Small intestine (tissue), 7 donors: ENCODE results near the gene DENND11. TPM values are rescaled to one million over a fixed set of nuclear protein-coding genes. Genes with fewer than 3 reads are reported as not detected.
A peak's percentile ranks its signal among the peaks of the same experiment; 100 is the strongest.

ENCODE experiments used
- DNase-seq, 2 donors: peaks; one replicate each; pipeline versions ENCODE4 v3.0.0 to v3.0.0-alpha.2; 2013
- FAIRE-seq: peaks from 2 replicates; lab custom pipeline; 2012; peaks lifted over from hg19 to GRCh38; lab: Jason Lieb, UNC
- H3K27ac ChIP-seq, 3 donors: one replicate each; pipeline ENCODE4 v1.5.1; 2013; ENCODE audit warnings: low read length in 2 of 3, mild to moderate bottlenecking in 2 of 3, control low read depth in 1 of 3, inconsistent platforms in 1 of 3, low read depth in 1 of 3, moderate library complexity in 1 of 3
- H3K27me3 ChIP-seq, 3 donors: one replicate each; pipeline ENCODE4 v1.6.1; 2013; ENCODE audit warnings: low read length in 3 of 3, inconsistent platforms in 1 of 3; ENCODE audit not compliant: control insufficient read depth in 3 of 3, insufficient read depth in 3 of 3
- H3K36me3 ChIP-seq, 3 donors: one replicate each; pipeline ENCODE4 v1.6.1; 2013; ENCODE audit warnings: low read length in 3 of 3, inconsistent platforms in 1 of 3, low read depth in 1 of 3, mild to moderate bottlenecking in 1 of 3, moderate library complexity in 1 of 3; ENCODE audit not compliant: control insufficient read depth in 3 of 3, insufficient read depth in 2 of 3
- H3K4me1 ChIP-seq, 3 donors: one replicate each; pipeline ENCODE4 v1.6.1; 2013; ENCODE audit warnings: low read length in 2 of 3, inconsistent platforms in 1 of 3, low read depth in 1 of 3, mild to moderate bottlenecking in 1 of 3, moderate library complexity in 1 of 3; ENCODE audit not compliant: control insufficient read depth in 3 of 3, insufficient read depth in 2 of 3
- H3K4me3 ChIP-seq, 3 donors: one replicate each; pipeline ENCODE4 v1.5.1; 2013; ENCODE audit warnings: low read length in 3 of 3, control low read depth in 1 of 3, inconsistent platforms in 1 of 3, low read depth in 1 of 3, mild to moderate bottlenecking in 1 of 3, moderate library complexity in 1 of 3
- H3K9me3 ChIP-seq, 2 donors: one replicate each; pipeline ENCODE4 v1.6.1; 2013; ENCODE audit warnings: low read depth in 1 of 2, low read length in 1 of 2; ENCODE audit not compliant: control insufficient read depth in 2 of 2, insufficient read depth in 1 of 2
- WGBS, 3 donors: extraction: QIAGEN DNeasy Blood & Tissue Kit; methylation state at CpG; one replicate each; pipeline ENCODE4 v1.1.7; 2013; 5-methylcytosine and 5-hydroxymethylcytosine counted together
- polyA plus RNA-seq, 4 donors: library from polyadenylated mRNA; stranded (reverse) in 3 of 4; unstranded in 1 of 4; fragments of 200-250 nt in 3 of 4; fragments of 120-200 nt in 1 of 4; gene quantifications; one replicate each; pipeline versions ENCODE4 v1.2.1 to v1.2.3, GENCODE V29; 2013
- donor health status: healthy with polysubstance abuse.
- donor health status: control.
- donor health status: control.
- donor health status: Bipolar disorder and iron deficiency.
- donor health status: healthy.

The DENND11 gene
- polyA plus RNA-seq, 4 donors: 3.8 to 54.6 (median 7.1) TPM

DNA sequence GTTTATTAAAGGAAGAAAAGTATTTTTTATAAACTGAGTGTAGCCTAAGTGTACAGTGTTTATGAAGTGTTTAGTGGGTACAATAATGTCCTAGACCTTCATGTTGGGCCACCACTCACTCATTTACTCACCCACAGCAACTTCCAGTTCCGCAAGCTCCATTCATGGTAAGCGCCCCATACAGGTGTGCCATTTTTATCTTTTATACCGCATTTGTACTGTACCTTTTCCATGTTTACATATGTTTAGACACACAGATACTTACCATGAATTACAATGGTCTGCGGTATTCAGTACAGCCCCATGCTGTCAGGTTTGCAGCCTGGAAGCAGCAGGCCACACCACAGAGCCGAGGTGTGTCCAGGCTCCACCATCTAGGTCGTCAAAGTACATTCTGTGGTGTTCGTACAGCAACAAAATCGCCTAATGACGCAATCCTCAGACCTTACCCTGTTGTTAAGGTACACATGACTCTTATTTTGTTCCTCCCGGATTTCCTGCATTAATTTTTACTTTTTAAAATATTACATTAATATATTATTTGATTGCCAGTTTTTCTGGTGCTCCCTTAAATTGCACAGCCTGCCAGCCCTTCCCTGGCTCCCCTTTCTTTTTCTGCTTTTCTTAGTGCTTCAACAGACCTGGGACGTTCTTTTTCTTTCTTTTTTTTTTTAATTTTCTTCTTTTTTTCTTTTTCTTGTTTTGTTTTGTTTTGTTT is 35.3 kb upstream of the DENND11 start:
- no peaks in the 10 kb centered on the region for H3K27me3 ChIP-seq
- peak overlapping the region; percentile 82 to 94 (median 91) for H3K27ac ChIP-seq
- FAIRE-seq (no peak), DNase-seq (peak; percentile 62 to 74)
- H3K4me1 ChIP-seq: peaks cover 0 to 7% (median 2%) of the 10 kb centered on the region in 3 donors
- peaks cover 2 to 6% (median 3%) of the 10 kb centered on the region in 3 donors for H3K36me3 ChIP-seq
- no peaks in the 10 kb centered on the region for H3K9me3 ChIP-seq
- peak overlapping the region; percentile 47 to 90 (median 89) for H3K4me3 ChIP-seq
- WGBS, 3 donors: 28 to 55% (median 35%) methylated on average over 11 of the region's 11 CpGs

DNA sequence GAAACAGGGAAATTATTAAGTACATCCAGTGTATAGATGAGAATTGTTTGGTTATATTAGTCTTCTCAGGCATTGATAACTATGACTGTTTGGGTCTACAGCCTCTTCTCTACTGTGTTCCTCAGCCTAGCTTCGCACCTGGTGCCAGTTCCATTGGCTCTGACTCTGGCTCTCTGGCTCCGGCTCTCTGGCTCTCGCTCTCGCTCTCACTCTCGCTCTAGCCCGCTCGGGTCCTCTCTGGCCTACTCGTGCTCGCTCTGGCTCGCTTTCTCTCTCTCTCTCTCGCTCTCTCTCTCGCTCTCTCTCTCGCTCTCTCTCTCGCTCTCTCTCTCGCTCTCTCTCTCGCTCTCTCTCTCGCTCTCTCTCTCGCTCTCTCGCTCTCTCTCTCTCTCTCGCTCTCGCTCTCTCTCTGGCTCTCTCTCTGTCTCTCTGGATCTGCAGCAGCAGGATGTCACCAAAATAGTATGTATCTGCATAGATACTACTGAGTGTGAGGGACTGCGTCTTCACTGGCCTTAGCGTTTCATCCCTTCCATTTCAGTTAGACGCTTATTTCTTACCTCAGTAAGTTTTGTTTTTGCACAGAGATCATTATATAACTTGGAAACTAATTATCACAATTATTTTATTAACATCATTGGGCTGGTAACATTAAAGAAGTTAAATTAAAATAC is 29.6 kb upstream of the DENND11 start:
- H3K4me1 ChIP-seq: no peaks in the 10 kb centered on the region
- 87 to 95% (median 87%) methylated on average over 24 of the region's 24 CpGs for WGBS, 3 donors
- no peaks in the 10 kb centered on the region for H3K36me3 ChIP-seq
- H3K9me3 ChIP-seq: no peaks in the 10 kb centered on the region
- no peak for FAIRE-seq
- H3K27me3 ChIP-seq: no peaks in the 10 kb centered on the region
- no peak for DNase-seq
- no peak overlapping the region for H3K27ac ChIP-seq
- no peak overlapping the region for H3K4me3 ChIP-seq

DNA sequence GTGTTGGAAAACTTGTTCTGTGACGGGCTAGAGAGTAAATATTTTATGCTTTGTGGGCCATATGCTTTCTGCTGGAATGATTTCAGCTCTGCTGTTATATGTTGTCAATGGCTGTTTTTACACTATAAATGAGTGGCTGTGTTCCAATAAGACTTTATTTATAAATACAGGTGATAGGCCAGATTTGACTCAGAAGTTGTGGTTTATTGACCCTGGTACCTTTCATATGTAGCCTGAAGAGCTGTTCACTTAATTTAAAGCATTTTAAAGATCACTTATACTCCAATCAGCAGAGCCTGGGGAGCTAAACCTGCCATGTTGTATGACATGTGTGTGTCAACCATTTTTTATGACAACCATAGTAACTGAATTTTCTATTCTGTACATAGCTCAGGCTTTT is 27.1 kb upstream of the DENND11 start:
- Histone ChIP-seq H3K9me3 (no peaks in the 10 kb centered on the region), H3K4me1 (no peaks in the 10 kb centered on the region), H3K27ac (no peak overlapping the region), H3K36me3 (peaks cover 0 to 2% (median 0%) of the 10 kb centered on the region in 3 donors), H3K4me3 (no peak overlapping the region), H3K27me3 (no peaks in the 10 kb centered on the region)
- FAIRE-seq: no peak
- no peak for DNase-seq
- 82 to 91% (median 82%) methylated on average over 1 of the region's 1 CpG for WGBS, 3 donors

DNA sequence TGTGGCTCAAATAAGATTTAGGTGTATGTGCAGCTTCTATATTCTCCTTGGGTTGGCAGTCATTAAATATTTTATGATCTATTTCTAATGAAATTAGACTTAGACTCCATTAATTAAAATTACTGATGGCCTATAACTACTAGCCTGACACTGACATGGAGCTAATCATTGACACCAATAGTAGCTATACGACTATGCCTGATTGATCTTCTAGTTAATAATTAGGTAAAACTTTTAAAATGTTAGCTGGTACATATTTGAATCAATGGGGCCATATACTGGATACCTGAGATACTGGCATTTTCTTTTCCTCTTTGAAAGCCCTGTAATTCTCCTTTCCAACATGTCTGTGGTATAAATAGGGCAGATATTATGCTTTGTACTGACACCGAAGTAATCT is 20.6 kb upstream of the DENND11 start:
- H3K36me3 ChIP-seq: peaks cover 0 to 2% (median 0%) of the 10 kb centered on the region in 3 donors
- FAIRE-seq: no peak

DNA sequence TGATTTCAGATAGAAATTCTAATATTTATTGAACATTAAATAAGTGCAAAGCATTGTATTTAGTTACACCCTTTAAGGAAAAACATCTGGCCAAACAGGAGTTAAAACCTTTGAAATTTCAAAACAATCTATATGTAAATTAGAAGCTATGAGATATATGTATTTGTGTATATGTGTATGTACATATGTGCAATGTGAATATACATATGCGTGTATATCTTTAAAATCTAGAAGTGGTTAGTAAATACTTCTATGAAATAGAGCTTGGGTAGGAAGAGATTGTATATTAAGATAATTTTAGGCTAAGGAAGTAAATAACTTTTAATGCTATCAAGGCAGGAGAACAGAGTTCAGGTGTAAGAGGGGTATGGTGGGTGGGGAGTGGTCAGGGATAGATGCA is 15.5 kb upstream of the DENND11 start:
- H3K4me1 ChIP-seq: peaks cover 0 to 31% (median 0%) of the 10 kb centered on the region in 3 donors
- H3K27me3 ChIP-seq: no peaks in the 10 kb centered on the region
- DNase-seq (no peak), FAIRE-seq (no peak)
- H3K4me3 ChIP-seq: no peak overlapping the region
- H3K9me3 ChIP-seq: no peaks in the 10 kb centered on the region
- H3K27ac ChIP-seq: no peak overlapping the region
- 93 to 100% (median 94%) methylated on average over 1 of the region's 1 CpG for WGBS, 3 donors
- no peaks in the 10 kb centered on the region for H3K36me3 ChIP-seq

More for the DNA sequence above, 20.6 kb upstream of the DENND11 start:
- Histone ChIP-seq H3K27ac (no peak overlapping the region), H3K9me3 (no peaks in the 10 kb centered on the region), H3K4me1 (peaks cover 0 to 4% (median 0%) of the 10 kb centered on the region in 3 donors), H3K27me3 (no peaks in the 10 kb centered on the region), H3K4me3 (no peak overlapping the region)
- DNase-seq: no peak
- 38 to 67% (median 62%) methylated on average over 2 of the region's 2 CpGs for WGBS, 3 donors

DNA sequence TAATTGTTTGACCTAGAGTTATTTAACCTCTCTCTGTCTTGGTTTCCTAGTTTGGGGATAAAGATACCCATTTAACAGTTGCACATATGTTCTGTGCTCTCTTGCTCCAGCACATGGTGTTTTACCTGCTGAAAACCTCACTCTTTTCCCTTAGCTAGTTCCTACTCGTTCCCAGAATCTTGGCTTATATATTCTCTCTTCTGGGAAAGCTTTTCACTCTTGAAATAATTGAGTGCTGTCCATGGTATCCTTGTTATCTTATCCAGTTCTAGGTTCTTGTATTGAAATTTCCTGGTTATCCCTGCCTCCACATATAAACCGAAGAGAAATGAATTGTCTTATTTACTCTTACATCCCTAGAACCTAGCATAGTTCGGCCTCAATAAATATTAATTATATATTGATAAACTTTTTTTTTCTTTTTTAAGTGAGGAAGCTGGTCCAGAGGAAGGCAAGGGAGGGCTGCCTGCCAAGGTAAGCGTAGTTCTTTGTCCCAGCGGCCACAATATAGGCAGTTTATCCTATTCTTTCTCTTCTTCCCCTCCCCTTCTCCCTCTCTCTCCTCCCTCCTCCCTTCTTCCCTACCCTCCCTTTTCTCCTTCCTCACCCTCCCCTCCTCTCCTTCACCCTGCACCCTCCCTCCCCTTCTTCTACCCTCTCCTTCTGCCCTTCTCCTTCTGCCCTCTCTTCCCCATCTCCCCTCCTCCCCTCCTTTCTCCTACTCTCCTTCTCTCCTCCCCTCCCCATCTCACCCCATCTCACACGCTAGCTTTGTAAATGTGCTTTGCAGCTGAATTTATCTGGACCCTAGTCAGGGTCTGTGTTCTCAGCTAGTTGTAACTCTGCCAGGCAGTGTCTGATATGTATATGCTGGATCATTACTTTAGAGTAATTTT is 14.1 kb upstream of the DENND11 start:
- FAIRE-seq: no peak

DNA sequence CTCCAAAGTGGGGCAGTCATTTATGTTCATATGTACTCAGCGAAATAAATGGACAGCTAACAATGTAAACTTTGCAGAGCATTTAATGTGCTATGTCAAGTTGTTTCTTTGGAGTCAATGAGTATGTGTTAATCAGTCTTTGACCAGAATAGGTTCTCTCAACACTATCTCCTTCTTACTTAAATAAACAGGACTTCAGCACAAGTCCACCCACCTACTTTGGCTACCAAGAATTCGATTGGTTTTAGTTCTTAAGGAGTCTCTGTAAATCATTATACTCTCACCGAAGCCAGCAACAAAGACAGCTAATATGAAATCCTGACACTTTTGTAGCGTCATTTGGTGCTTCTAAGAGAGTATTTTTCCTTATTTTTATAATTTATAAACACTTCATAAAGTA is 13.1 kb upstream of the DENND11 start:
- Histone ChIP-seq H3K36me3 (no peaks in the 10 kb centered on the region), H3K9me3 (no peaks in the 10 kb centered on the region), H3K4me3 (peak overlapping the region in 1 of 3 donors; percentile 24), H3K27ac (peak overlapping the region in 1 of 3 donors; percentile 85), H3K27me3 (no peaks in the 10 kb centered on the region), H3K4me1 (peaks cover 0 to 35% (median 0%) of the 10 kb centered on the region in 3 donors)
- 48 to 50% (median 49%) methylated on average over 4 of the region's 4 CpGs for WGBS, 3 donors
- DNase-seq (peak in 1 of 2 donors; percentile 75), FAIRE-seq (no peak)

More for the DNA sequence above, 14.1 kb upstream of the DENND11 start:
- Histone ChIP-seq H3K4me3 (peak overlapping the region in 1 of 3 donors; percentile 24), H3K27ac (peak overlapping the region in 1 of 3 donors; percentile 81), H3K27me3 (no peaks in the 10 kb centered on the region), H3K4me1 (peaks cover 0 to 39% (median 0%) of the 10 kb centered on the region in 3 donors), H3K9me3 (no peaks in the 10 kb centered on the region), H3K36me3 (no peaks in the 10 kb centered on the region)
- DNase-seq: no peak
- 69 to 87% (median 81%) methylated on average over 6 of the region's 6 CpGs for WGBS, 3 donors

DNA sequence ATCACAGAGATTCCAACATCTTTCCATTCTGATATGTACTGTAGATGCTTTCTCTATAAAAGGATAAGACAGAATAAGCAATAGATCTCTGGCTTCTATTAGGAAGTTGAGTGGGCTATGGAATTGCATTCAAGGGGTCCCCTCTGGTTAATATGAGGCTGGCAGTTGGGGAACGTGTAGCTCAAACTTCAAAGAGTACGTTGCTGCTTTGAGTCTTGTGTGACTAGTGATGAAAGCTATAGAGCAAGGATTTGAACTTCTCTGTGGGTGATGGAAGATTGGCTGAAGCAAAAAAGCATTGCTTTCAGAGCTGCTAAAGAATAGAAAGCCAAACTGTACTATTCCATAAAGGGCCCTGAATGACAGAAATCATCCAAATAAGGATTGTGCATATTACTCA is 12.6 kb upstream of the DENND11 start:
- WGBS, 3 donors: 78 to 90% (median 81%) methylated on average over 2 of the region's 2 CpGs
- H3K4me1 ChIP-seq: peaks cover 0 to 35% (median 0%) of the 10 kb centered on the region in 3 donors
- DNase-seq: no peak
- H3K27me3 ChIP-seq: no peaks in the 10 kb centered on the region
- FAIRE-seq: no peak
- no peaks in the 10 kb centered on the region for H3K9me3 ChIP-seq
- H3K4me3 ChIP-seq: peak overlapping the region in 1 of 3 donors; percentile 16
- peak overlapping the region in 1 of 3 donors; percentile 85 for H3K27ac ChIP-seq
- H3K36me3 ChIP-seq: no peaks in the 10 kb centered on the region
